ENCODE data around the gene COX6B2.
A peak's percentile ranks its signal among the peaks of the same experiment; 100 is the strongest.

The COX6B2 gene

GRCh38 chr19:55362174-55362989 is 7.9 kb upstream of the COX6B2 start:
- no peak for DNase-seq

- no peak for DNase-seq
Observed at GRCh38 chr19:55360902-55361301, 6.4 kb upstream of the COX6B2 start.

- no peak for DNase-seq
Observed at GRCh38 chr19:55358943-55359908, 4.7 kb upstream of the COX6B2 start.

- no peak for DNase-seq
Observed at GRCh38 chr19:55358493-55358892, 4.0 kb upstream of the COX6B2 start.

GRCh38 chr19:55355213-55355821 is 798 bp upstream of the COX6B2 start:
- DNase-seq, result no peak

- peak; percentile 72 for DNase-seq
Observed at GRCh38 chr19:55353803-55354697, 469 bp downstream of the COX6B2 start.

GRCh38 chr19:55353356-55353802 is 1.1 kb downstream of the COX6B2 start:
- DNase-seq, result no peak

GRCh38 chr19:55352549-55353145 is 1.9 kb downstream of the COX6B2 start:
- DNase-seq, result no peak

- no peak for DNase-seq
Observed at GRCh38 chr19:55352040-55352439, 2.5 kb downstream of the COX6B2 start.

GRCh38 chr19:55350620-55351315 is 3.8 kb downstream of the COX6B2 start:
- DNase-seq, result no peak

- no peak for DNase-seq
Observed at GRCh38 chr19:55348317-55349034, 6.0 kb downstream of the COX6B2 start.

GRCh38 chr19:55347442-55348009 is 7.0 kb downstream of the COX6B2 start:
- no peak for DNase-seq

- DNase-seq, result no peak
Observed at GRCh38 chr19:55346725-55347441, 7.6 kb downstream of the COX6B2 start.

- DNase-seq, result no peak
Observed at GRCh38 chr19:55345818-55346724, 8.4 kb downstream of the COX6B2 start.

- no peak for DNase-seq
Observed at GRCh38 chr19:55345101-55345817, 9.3 kb downstream of the COX6B2 start.

- DNase-seq, result no peak
Observed at GRCh38 chr19:55344444-55344843, 10.1 kb downstream of the COX6B2 start.
